OCI-LY3 (cell line): ENCODE measurements around the gene GPR107.

Experiments used
- EZH2phosphoT487 ChIP-seq: fragments of 200-600 bp; shearing (Covaris generic); IDR thresholded peaks from 2 replicates; pipeline ENCODE4 v1.6.1; 2018; ENCODE audit warnings: antibody characterized with exemption, mixed run types, low read depth
- TF ChIP-seq, protein P1 (sequence below): fragments of 200-600, 300-600 bp; sonication (generic); IDR thresholded peaks from 2 replicates; pipeline ENCODE4 v1.5.1; 2014; ENCODE audit warnings: antibody characterized with exemption, low read length, low read depth

DNA sequence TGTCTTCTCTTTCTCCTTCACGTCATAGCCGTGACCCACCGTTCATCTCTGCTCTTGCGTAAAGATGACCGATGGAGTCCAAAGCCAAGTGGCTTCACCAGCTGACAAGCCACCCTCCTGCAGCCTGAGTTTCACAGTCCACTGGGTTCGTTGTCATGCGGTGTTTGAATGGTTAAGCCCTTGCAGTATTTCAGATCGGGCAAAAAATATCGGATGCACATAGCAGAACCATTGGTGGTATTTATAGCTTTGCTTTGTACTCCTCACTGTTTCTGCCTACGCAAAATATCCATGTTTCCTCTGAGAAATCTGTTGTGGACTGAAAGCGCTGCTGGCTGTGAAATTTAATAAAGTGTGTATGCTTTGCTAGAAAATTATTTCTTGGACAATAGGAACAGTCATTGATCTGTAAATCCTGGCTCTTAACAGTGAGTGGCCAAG lies 84.0 kb downstream of the GPR107 start:
- TF ChIP-seq, protein P1, sequence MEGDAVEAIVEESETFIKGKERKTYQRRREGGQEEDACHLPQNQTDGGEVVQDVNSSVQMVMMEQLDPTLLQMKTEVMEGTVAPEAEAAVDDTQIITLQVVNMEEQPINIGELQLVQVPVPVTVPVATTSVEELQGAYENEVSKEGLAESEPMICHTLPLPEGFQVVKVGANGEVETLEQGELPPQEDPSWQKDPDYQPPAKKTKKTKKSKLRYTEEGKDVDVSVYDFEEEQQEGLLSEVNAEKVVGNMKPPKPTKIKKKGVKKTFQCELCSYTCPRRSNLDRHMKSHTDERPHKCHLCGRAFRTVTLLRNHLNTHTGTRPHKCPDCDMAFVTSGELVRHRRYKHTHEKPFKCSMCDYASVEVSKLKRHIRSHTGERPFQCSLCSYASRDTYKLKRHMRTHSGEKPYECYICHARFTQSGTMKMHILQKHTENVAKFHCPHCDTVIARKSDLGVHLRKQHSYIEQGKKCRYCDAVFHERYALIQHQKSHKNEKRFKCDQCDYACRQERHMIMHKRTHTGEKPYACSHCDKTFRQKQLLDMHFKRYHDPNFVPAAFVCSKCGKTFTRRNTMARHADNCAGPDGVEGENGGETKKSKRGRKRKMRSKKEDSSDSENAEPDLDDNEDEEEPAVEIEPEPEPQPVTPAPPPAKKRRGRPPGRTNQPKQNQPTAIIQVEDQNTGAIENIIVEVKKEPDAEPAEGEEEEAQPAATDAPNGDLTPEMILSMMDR: no peak
- TF ChIP-seq EZH2phosphoT487: no peak
